Peyer's patch (tissue), 4 donors: ENCODE data around the gene L1CAM. TPM values are rescaled to one million over a fixed set of nuclear protein-coding genes. Genes with fewer than 3 reads are reported as not detected.
A peak's percentile ranks its signal among the peaks of the same experiment; 100 is the strongest.

ENCODE experiments used
- DNase-seq, 3 donors: peaks; one replicate each; pipeline ENCODE4 v3.0.0-alpha.2; 2017 to 2019
- H3K27ac ChIP-seq, 4 donors: fragments of 200-600 bp; sonication (generic); one replicate each; pipeline ENCODE4 v1.5.1; 2016 to 2019
- H3K27me3 ChIP-seq, 2 donors: fragments of 200-600 bp; sonication (generic); one replicate each; pipeline ENCODE4 v1.5.1; 2019
- H3K36me3 ChIP-seq, 3 donors: fragments of 200-600 bp; sonication (generic); one replicate each; pipeline ENCODE4 v1.5.1; 2016 to 2019
- H3K4me1 ChIP-seq, 4 donors: fragments of 200-600 bp; sonication (generic); one replicate each; pipeline ENCODE4 v1.5.1; 2016 to 2019
- H3K4me3 ChIP-seq, 4 donors: fragments of 200-600 bp; sonication (generic); 1 replicate in 3 of 4; 2 replicates in 1 of 4; pipeline ENCODE4 v1.5.1; 2016 to 2019; ENCODE audit warnings: mild to moderate bottlenecking in 1 of 4
- H3K9me3 ChIP-seq, 4 donors: fragments of 200-600 bp; sonication (generic); one replicate each; pipeline ENCODE4 v1.5.1; 2016 to 2019; ENCODE audit warnings: mild to moderate bottlenecking in 1 of 4
- POLR2A ChIP-seq, 2 donors: fragments of 450-650 bp; IDR thresholded peaks; one replicate each; pipeline ENCODE4 v1.5.1; 2017; ENCODE audit warnings: antibody characterized with exemption in 2 of 2, mild to moderate bottlenecking in 2 of 2, moderate library complexity in 2 of 2
- total RNA-seq, 4 donors: library from RNA; depleted of rRNA; stranded (reverse); fragments of >200 nt; gene quantifications; one replicate each; pipeline ENCODE4 v1.1.0, GENCODE V29; 2016
- TF ChIP-seq, protein P1 (sequence below), 6 experiments: fragments of 450-650 bp in 4 of 6; fragments of 200-600 bp in 2 of 6; sonication (generic) in 1 of 6; IDR thresholded peaks; one replicate each; pipeline ENCODE4 v1.5.1; 2017 to 2019; ENCODE audit warnings: antibody characterized with exemption in 6 of 6, mild to moderate bottlenecking in 3 of 6, moderate library complexity in 1 of 6

Gene L1CAM
- total RNA-seq, 4 donors from 2014 or later = 1.8 to 7.4 (median 4.6) TPM

DNA sequence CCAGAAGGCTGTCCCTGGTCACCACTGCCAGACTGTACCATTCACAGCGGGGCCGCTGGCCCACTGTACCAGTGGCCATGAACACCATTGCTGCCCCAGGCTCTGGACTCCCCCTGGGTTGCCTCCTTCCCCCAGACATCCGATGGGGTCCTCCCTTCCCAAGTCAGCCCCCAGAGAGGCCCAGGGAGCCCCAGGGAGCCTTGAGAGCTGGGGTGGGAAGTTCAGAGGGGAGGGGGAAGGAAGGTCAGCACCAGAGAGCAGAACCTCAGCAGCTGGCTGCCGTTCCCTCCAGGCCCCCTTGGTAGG is 40.5 kb upstream of the L1CAM start:
- TF ChIP-seq, protein P1, sequence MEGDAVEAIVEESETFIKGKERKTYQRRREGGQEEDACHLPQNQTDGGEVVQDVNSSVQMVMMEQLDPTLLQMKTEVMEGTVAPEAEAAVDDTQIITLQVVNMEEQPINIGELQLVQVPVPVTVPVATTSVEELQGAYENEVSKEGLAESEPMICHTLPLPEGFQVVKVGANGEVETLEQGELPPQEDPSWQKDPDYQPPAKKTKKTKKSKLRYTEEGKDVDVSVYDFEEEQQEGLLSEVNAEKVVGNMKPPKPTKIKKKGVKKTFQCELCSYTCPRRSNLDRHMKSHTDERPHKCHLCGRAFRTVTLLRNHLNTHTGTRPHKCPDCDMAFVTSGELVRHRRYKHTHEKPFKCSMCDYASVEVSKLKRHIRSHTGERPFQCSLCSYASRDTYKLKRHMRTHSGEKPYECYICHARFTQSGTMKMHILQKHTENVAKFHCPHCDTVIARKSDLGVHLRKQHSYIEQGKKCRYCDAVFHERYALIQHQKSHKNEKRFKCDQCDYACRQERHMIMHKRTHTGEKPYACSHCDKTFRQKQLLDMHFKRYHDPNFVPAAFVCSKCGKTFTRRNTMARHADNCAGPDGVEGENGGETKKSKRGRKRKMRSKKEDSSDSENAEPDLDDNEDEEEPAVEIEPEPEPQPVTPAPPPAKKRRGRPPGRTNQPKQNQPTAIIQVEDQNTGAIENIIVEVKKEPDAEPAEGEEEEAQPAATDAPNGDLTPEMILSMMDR (IDR thresholded peaks at IDR 0.05) = no peak
- no peak for TF ChIP-seq POLR2A (IDR thresholded peaks at IDR 0.05)
- H3K4me1 ChIP-seq = peaks cover 0 to 34% (median 10%) of the 10 kb centered on the region in 4 donors
- H3K27me3 ChIP-seq = no peaks in the 10 kb centered on the region
- no peak for DNase-seq
- no peaks in the 10 kb centered on the region for H3K9me3 ChIP-seq
- peaks cover 0 to 12% (median 0%) of the 10 kb centered on the region in 3 donors for H3K36me3 ChIP-seq
- peak overlapping the region; percentile 95 to 99 (median 97) for H3K27ac ChIP-seq
- peak overlapping the region; percentile 61 to 67 (median 63) for H3K4me3 ChIP-seq

DNA sequence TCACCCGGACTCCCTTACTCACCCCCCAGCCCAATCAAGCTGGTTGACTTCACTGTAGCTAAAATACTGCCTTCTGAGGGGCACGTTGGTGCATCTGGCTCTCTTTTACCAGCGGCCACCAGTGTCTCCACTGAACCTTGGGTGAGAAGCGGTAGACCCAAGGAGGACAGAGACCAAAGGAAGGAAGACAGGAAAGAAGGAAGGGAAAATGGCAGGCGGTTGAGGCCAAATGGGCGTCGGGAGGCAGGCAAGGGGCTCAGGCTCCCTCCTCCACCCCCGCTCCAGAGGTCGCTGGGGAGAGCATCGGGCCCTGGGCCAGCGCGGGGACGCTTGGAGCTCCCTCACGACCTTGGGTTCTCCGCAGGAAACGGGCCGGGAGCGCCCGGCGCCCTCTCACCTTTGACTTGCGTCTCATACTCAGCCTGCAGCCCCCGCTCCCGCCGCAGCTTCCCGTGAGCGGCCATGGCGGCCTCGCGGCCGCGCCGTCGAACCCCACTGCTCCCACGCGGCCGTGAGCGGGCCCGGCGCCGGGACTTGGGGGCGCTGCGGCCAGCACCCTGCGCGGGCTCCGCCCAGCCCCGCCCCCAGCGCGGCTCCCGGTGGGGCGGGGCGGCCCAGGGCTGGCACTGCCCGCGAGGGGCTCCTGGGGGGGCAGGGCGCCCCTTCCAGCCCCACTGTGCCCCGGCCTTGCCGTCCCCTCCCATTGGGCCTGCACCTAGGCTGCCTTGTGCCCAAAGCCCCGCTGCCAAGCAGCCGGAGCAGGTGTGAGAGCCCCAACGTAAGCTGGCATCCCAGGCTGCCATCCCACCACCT is 40.0 kb upstream of the L1CAM start, which contains the start of gene ARHGAP4:
TSS of gene ARHGAP4 (minus strand) at position 526 of the 813 bp plus-strand sequence. CDS start at position 464, 62 bp downstream.
- TF ChIP-seq POLR2A (IDR thresholded peaks at IDR 0.05) = no peak
- TF ChIP-seq, protein P1 (IDR thresholded peaks at IDR 0.05) = no peak
- Histone ChIP-seq H3K4me1 (peaks cover 0 to 38% (median 10%) of the 10 kb centered on the region in 4 donors), H3K27me3 (no peaks in the 10 kb centered on the region), H3K4me3 (peak within 1 kb of the TSS; percentile 61 to 67 (median 63)), H3K27ac (peak within 1 kb of the TSS; percentile 95 to 99 (median 97)), H3K36me3 (peaks cover 0 to 9% (median 0%) of the 10 kb centered on the region in 3 donors), H3K9me3 (no peaks in the 10 kb centered on the region)
- DNase-seq = peak; percentile 33 to 66 (median 53)

DNA sequence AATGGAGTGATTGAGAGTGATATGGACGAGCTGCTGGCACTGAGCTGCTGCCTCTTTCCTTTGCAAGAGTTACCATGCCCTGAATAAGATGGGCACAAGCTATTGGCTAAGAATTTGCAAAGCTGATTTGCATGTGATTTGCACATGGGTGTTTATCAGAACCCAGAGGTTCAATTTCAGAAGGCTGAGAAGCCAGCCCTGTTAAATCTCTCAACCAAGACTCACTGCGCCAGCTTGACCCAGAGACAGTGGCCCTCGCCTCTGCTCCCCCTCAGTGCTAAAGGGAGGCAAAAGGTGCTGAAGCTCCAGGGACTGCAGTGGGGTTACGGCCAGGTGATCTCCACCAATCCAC is 39.4 kb upstream of the L1CAM start:
- peak overlapping the region; percentile 61 to 67 (median 63) for H3K4me3 ChIP-seq
- H3K9me3 ChIP-seq = no peaks in the 10 kb centered on the region
- no peaks in the 10 kb centered on the region for H3K27me3 ChIP-seq
- TF ChIP-seq, protein P1 (IDR thresholded peaks at IDR 0.05) = no peak
- no peak for TF ChIP-seq POLR2A (IDR thresholded peaks at IDR 0.05)
- H3K36me3 ChIP-seq = peaks cover 0 to 4% (median 0%) of the 10 kb centered on the region in 3 donors
- peak in 1 of 3 donors; percentile 59 for DNase-seq
- peaks cover 0 to 38% (median 10%) of the 10 kb centered on the region in 4 donors for H3K4me1 ChIP-seq
- peak overlapping the region; percentile 95 to 99 (median 97) for H3K27ac ChIP-seq

DNA sequence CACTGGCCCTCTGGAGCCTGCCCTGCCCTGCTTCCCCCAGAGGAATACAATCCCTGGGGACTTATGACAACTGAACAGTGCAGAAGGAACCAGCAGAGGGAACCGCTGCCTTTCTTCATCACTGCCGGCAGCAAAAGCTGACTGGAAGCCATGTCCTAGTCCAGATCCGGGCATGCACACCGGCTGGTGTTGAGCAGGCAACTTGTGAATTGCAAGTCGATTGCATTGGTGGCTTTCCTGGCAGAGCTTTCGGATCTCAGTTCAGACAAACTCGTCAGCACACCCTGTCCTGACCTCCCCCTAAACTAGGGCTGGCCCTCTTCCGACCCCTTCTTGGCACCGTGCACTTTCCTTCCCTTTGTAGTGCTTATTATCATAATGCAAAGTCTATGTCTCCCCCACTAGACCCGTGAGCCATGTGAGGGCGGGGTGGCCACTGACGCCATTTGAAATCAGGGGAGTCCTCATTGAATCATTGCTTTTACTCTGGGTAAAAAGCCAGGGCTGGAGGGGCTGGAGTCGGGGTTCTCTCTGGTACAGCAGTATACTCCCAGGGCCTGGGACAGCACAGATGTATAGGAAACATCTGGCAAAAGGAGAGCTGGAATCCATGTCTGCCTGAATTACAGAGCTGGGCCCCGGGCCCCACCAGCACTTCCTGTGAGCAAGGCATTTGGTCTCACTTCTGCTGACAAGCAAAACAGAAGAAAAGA is 38.3 kb upstream of the L1CAM start:
- H3K27ac ChIP-seq = peak overlapping the region; percentile 45 to 99 (median 96)
- peak in 2 of 3 donors; percentile 58 to 76 for DNase-seq
- no peaks in the 10 kb centered on the region for H3K36me3 ChIP-seq

More for the DNA sequence above, 38.3 kb upstream of the L1CAM start:
- peaks cover 0 to 34% (median 10%) of the 10 kb centered on the region in 4 donors for H3K4me1 ChIP-seq
- H3K27me3 ChIP-seq = no peaks in the 10 kb centered on the region
- no peaks in the 10 kb centered on the region for H3K9me3 ChIP-seq
- peak overlapping the region in 3 of 4 donors; percentile 63 to 67 (median 63) for H3K4me3 ChIP-seq
- TF ChIP-seq, protein P1 (IDR thresholded peaks at IDR 0.05) = peak in 5 of 6 experiments; percentile 16 to 44 (median 33)
- TF ChIP-seq POLR2A (IDR thresholded peaks at IDR 0.05) = no peak
